Measurements from ENCODE around the gene PKMYT1.

DNA sequence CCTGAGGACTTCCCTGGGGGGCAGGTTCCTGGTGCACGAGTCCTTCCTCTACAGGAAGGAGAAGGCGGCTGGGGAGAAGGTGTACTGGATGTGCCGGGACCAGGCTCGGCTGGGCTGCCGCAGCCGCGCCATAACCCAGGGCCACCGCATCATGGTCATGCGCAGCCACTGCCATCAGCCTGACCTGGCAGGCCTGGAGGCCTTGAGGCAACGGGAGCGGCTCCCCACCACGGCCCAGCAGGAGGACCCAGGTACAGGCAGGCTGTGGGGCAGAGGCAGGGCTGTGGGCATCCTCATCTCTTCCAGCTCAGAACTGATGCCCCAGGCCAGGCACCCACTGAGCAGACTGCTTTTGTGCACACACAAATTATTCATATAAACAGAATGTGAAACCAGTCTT is 42.0 kb downstream of the PKMYT1 start:
- no peak for TF ChIP-seq GATA2 (IDR thresholded peaks at IDR 0.05; ENCODE audit: low read depth, low read length)
- no peak for TF ChIP-seq GATA3 (IDR thresholded peaks at IDR 0.05; ENCODE audit: low read depth, low read length)
